NCI-H187 (cell line): Measurements from ENCODE around the gene TRAPPC6A.
A peak's percentile ranks its signal among the peaks of the same experiment; 100 is the strongest.

Source experiments
- DNase-seq, 2 experiments: peaks; one replicate each; lab custom pipeline; 2025; lab: John Stamatoyannopoulos, UW

The TRAPPC6A gene, protein sequence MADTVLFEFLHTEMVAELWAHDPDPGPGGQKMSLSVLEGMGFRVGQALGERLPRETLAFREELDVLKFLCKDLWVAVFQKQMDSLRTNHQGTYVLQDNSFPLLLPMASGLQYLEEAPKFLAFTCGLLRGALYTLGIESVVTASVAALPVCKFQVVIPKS

DNA sequence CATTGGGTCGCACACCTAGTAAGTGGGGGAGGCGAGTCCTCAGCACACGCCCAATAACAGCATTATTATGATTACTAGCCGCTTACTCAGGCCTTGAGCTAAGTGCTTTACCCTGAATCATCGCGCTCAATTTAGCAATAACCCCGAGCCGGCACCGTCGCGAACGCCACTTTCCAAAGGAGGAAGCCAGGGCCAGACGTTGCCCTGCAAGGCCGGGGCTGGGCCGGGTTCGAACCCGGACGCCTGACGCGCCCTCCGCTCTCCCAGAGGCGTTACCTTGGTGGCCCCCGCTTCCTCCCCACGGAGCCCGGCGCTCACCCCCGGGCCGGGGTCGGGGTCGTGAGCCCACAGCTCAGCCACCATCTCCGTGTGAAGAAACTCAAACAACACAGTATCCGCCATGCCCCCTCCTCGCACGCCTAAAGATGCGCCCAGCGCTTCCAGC, at the start of gene TRAPPC6A:
Gene TRAPPC6A, minus strand, starts transcription at position 421 of the 445 bp plus-strand sequence. Its CDS starts 19 bp downstream, at position 402.
- no peak for DNase-seq

DNA sequence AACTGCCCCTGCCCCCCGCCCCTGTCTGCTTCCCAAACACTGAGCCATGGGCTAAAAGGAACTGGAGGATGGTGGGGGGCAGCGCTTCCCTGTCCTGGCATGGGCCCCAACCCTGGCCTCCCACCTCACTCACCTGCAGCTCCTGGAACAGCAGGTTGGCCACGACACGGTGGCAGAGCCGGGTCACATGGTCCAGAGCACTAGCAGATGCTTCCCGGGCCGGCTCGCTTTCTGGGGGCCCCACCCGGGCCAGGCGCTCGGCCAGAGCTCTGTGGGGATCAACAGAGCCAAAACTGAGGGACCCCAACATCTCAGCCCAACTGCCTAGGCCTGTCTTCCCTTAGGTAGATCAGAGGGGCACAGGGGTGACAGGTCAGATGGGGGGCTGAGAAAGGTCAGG, 46.6 kb upstream of the TRAPPC6A start:
- DNase-seq: no peak

DNA sequence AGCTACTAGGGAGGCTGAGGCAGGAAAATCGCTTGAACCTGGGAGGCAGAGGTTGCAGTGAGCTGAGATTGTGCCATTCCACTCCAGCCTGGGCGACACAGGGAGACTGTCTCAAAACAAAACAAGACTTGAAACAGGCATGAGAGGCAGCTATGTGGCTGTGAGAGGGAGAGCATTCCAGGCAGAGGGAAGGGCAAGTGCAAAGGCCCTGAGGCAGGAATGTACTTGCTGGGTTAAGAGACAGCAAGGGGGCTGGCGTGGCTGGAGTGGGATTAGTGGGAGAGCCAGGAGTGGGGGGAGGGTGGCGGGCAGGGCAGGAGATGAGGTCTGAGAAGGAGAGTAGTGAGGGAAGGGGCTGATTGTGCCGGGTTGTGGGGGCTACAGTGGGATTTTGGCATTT, 45.8 kb upstream of the TRAPPC6A start:
- DNase-seq: no peak

DNA sequence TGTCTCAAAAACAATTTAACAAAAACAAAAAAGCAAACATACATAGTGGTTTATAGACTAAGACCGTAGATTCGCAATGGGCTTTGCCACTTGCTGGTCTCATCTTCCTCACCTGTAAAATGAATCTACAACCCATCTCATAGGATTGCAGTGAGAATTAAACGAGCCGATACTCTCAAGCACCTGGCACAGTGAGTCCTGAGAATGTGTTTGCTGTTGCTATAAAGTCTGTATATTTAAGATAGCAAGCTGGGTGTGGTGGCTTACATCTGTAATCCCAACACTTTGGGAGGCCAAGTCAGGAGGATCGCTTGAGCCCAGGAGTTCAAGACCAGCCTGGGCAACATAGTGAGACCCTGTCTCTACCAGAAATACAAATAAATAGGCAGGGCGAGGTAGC, 44.7 kb upstream of the TRAPPC6A start:
- DNase-seq: no peak

DNA sequence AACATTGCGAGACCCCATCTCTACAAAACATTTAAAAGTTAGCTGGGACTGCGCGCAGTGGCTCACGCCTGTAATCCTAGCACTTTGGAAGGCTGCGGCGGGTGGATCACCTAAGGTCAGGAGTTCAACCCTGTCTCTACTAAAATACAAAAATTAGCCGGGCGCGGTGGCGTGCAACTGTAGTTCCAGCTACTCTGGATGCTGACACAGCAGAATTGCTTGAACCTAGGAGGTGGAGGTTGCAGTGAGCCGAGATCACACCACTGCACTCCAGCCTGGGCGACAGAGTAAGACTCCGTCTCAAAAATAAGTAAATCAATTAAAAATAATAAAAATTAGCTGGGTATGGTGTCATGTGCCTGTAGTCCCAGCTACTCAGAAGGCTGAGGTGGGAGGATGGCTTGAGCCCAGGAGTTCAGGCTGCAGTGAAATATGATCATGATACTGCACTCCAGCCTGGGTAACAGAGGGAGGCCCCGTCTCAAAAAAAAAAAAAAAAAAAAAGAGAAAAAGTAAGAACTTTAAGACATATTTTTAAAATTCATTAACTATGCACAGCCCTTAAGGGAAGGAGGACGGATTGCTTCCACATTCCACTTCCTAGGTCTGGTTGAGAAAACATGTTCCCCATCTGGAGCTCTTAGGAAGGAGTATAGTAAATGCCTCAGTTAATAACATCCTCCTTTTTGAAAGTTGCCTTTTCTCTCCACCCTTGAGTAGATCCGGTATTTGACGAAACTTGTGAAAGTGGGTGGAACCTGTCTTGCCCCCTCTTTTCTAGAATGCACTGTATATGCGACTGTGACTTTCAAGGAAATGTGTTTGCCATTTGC, 41.1 kb upstream of the TRAPPC6A start:
- DNase-seq: no peak

DNA sequence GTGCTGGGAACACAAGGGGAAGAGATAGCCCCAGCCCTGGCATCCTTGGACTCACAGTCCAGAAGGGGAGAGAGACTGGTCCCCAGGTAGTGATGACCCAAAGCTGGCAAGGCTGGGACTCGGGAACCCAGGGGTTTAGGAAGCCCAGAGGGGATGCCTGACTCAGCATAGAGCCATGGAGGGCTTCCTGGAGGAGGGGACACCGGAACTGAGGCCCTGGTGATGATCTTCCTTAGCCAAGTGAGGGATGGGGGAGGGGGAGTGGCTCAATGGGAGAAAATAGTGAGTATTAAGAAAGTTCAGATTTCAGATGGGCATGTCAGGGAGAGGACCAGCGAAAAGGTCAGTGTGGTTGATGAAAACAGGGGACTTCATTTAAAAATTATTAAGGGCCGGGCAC, 40.4 kb upstream of the TRAPPC6A start:
- DNase-seq: no peak

DNA sequence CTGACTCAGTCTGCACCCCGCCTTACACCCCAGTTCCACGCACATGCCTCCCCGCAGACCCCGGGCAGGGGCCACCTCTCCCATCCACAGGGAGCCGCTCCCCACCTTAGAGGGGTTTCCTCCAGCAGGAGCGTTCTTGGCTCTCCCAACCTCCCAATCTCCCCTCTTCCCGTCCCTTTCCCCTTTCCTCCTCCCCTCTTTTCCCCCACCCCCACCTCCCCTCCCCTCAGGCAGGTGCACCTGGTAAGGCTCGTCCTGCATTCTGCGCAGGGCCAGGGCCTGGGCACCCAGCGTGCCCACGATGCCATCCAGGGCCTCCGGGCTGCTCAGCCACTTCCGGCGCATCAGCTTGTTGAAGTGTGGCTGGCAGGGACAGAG, 39.9 kb upstream of the TRAPPC6A start:
- DNase-seq: no peak

DNA sequence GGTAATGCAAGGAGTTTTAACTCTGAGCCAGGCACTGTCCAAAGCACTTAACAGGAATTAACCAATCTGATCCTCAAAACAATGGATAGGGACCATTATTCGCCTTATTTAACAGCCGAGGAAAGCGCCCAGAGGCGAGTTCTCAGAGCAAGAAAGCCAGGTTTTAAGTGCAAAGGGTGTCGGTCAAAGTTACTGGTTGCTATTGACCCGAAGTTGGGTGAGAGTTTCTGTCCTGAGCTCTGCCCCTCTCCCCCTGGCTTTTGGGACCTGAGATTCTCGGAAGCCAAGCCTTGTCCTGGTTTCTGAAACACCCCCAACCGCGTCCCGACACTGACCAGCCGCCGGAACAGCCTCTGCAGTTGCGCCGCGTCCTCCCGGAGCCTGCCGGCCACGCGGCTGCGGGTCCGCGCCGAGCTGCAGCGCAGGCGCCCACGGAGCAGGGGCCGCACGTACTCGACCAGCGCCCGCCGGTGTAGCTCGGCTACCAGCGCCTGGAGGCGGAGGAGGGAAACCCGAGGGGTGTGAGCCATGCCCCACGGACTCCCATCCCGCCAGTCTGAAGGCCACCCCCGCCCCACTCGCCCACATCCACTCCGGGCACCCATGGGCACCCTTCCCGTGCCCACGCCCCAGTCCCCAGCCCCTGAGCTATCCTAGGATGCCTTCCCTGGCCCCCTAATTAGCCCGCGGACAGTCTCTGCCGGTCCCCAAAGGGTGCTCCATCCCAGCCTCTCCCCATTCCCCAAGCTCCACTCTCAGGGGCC, 39.3 kb upstream of the TRAPPC6A start:
- no peak for DNase-seq

DNA sequence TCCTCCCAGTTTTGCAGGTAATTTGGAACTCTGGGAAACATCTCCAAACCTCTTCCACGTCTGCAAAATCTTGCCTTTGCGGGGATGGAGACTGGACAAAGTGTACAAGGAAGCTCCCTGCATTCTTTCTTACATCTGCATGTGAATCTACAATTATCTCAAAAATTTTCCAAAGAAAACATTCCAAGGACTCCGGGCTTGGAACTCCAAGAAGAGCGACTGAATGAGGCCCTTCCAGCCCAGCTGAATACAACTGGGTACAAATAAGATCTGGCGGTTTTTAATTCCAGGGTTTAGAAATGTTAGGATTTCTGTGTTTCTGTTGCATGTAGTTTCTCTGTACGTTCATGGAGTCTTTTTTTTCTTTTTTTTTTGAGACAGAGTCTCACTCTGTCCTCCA, 38.6 kb upstream of the TRAPPC6A start:
- DNase-seq: no peak

DNA sequence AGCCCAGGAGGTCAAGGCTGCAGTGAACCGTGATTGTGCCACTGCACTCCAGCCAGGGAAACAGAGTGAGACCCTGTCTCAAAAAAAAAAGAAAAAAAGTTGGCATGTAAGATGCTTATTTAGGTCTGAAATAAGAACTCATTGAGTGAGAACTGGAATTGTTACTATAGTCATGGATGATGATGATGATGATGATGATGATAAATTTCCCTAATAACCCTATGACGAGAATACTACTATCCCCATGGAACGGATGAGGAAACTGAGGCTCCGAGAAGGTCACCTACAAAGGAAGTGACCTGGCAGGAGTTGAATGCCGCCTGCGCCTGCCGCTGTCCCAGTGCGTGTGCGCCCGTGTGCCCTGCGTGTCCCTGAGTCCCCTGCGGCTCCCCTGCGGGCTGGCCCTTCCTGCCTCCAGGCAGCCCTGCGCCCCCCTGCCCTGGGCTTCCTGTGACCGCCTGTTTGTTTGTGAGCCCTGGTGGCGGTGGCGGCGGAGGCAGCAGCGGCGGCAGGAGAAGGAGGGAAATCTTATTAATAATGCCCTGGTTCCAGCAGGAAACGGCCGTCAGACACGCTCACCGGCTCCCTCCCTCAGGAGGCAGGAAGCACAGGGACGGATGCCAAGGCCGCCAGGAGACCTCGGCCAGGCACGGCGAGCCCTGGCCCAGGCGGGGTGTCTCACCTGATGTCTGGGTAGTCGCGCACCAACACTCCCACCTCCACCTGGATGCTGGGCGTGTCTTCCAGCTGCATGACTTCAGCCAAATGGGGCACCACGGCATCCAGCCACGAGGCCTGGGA, 37.6 kb upstream of the TRAPPC6A start:
- no peak for DNase-seq

DNA sequence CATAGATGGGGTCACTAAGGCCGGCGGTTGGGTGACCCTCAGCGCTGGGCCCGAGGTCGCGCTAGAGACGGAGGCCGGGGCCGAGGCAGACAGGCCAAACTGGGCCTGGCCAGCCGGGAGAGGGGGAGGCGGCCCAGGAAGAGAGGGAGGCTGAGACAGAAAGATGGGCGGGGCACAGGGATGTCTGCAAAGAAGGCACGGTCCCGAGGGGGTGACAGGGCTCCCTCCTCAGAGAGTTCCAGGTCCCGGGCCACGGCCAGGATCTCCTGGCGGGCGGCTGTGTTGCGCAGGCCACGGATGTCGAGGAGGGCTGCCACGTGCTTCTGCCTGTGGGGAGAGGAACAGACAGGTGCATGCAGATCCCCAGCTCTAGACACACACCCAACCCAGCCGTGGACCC, 35.0 kb upstream of the TRAPPC6A start:
- no peak for DNase-seq

DNA sequence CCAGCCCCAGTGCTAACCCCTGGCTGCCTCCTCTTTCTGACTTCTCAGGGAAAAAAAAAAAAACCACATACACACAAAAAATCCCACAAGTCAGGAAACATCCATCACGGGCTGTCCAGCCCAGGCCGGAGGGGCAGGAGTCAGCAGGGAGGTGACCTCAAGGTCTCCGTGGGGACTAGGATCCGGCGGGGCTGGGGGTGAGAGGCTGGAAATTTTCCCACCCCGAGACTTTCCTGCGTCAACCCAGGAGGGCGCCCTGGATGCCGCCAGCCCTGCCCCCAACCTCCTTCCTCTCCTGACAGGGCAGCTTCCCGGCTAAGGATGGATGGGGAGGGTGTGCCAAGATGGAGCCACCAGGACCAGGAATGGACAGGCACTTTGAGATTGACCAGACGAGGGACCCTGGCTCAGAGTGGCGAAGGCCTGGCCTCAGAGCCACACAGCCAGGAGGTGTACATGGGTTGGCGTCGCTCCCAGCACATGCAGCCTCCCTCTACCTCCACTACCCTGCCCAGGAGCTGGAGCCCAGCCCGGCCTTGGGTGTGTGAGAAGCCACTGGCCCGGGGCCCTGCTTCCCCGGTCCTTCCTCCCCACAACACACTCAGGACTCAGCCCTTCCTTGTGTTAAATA, 33.8 kb upstream of the TRAPPC6A start:
- DNase-seq: no peak

DNA sequence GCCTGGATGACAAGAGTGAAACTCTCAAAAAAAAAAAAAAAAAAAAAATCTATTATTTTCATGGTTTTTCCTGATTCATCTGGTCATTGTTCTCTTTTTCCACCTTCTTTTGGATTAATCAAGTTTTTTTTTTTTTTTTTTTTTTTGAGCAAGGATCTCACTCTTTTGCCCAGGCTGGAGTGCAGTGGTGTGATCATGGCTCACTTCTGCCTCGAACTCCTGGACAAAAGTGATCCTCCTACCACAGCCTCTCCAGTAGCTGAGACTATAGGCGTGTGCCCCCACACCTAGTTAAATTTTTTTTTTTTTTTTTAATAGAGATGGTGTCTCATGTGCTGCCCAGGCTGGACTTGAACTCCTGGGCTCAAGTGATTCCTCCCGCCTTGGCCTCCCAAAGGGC, 28.3 kb upstream of the TRAPPC6A start:
- no peak for DNase-seq

DNA sequence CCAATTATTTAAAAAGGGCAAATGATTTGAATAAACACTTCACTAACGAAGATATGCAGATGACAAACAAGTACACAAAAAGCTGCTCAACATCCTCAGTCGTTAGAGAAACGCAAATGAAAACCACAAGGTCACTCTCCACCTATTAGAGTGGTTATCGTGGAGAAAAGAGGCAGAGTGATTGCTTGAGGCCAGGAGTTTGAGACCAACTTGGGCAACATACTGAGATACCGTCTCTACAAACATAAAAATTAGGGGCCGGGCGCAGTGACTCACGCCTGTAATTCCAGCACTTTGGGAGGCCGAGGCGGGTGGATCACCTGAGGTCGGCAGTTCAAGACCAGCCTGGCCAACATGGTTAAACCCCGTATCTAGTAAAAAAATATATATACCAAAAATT, 27.8 kb upstream of the TRAPPC6A start:
- DNase-seq: no peak

DNA sequence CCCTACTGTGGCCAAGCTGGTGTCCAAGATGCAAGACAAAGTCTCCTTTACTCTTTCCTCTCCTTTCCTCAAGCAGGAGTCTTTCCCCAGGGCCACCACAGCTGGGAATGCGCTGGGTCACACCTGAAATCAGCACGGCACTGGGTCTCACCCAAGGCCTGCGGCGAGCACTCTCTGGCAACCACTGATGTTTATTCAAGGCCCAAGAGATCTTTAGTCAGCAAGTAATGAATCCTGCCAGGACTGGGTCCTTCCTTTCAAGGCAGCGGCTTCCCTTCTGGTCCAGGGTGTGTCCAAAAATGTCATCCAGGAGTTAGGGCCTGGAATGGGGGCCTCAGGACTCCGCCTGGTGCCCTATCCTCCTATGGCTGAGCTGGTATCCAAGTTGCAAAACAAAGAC, 24.6 kb upstream of the TRAPPC6A start:
- DNase-seq: no peak

DNA sequence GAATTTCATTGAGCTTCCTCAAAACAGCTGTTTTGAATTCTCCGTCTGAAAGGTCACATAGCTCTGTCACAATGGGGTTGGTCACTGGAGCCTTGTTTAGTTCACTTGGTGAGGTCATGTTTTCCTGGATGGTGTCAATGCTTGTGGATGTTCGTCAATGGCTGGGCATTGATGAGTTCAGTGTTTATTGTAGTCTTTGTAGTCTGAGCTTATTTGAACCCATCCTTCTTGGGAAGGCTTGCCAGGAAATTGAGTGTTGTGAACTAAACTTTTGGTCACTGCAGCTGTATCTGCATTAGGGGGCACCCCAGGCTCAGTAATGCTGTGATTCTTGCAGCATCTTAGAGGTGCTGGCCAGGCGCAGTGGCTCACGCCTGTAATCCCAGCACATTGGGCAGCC, 22.5 kb upstream of the TRAPPC6A start:
- no peak for DNase-seq

DNA sequence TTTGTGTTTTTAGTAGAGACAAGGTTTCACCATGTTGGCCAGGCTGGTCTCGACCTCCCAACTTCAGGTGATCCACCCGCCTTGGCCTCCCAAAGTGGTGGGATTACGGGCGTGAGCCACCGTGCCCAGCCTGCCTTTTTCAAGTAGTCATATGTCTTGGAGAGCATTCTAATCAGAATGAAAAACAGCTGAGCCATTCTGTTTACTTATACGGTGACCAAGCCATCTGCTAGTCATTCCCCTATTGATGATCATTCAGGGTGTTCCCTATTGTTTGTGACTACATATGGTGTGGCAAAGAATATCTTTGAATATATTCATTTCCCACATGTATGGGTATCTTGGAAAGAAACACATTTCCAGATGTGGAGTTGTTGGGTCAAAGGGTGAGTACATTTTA, 17.7 kb upstream of the TRAPPC6A start:
- no peak for DNase-seq

DNA sequence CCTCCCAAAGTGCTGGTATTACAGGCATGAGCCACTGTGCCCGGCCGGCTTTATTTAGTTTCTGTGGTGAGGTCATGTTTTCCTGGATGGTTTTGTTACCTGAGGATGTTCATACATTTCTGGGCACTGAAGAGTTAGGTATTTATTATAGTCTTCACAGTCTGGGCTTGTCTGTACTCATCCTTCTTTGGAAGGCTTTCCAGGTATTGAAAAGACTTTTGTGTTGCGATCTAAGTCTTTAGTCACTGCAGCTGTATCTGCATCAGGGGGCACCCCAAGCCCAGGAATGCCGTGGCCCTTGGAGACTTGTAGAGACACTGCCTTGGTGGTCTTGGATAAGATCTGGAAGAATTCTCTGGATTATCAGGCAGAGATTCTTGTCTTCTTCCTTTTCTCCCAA, 13.3 kb upstream of the TRAPPC6A start:
- DNase-seq: no peak

DNA sequence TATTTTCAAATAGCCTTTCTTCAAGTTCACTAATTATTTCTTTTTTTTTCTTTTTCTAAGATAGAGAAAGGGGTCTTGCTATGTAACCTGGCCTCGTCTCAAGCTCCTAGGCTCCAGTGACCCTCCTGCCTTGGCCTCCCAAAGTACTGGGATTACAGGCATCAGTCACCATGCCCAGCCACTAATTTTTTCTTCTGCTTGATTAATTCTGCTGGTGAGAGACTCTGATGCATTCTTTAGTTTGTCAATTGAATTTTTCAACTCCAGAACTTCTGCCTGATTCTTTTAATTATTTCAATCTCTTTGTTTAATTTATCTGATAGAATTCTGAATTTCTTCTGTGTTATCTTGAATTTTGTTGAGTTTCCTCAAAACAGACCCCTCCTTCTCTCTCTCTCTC, 11.9 kb upstream of the TRAPPC6A start:
- no peak for DNase-seq

DNA sequence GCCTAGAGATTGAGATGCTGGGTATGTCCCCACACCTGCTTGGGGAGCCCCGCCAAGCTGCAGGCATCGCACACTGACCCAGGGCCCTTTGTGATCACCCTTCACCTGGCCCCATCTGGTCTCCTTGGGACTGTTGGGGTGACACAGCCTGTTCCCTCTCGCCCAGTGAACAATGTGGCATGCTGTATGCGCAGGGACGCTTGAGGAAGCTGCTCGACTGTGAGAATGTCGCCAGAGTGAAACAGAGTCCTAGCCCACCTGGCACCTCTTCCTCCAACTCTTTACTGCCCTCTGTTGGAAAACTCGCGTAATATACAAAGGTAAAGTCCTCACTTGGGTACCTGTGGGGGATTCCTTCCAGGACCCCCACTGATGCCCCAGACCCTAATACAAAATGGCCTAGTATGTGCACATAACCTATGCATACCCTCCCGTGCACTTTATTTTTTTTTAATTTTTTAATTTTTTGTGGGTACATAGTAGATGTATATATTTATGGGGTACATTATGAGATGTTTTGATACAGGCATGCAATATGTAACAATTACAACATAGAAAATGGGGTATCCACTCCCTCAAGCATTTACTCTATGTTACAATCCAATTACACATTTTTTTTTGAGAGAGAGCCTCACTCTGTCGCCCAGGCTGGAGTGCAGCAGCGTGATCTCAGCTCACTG, 9.5 kb upstream of the TRAPPC6A start:
- DNase-seq: peak in 1 of 2 experiments; percentile 16
